ENCODE results near the gene ZNF335. TPM values are rescaled to one million over a fixed set of nuclear protein-coding genes. Genes with fewer than 3 reads are reported as not detected.
A peak's percentile ranks its signal among the peaks of the same experiment; 100 is the strongest.

The ZNF335 gene
- total and polyA plus RNA-seq, 2 of the 13 experiments (the other 11 are each of a cell fraction or from before 2014, with no cell fraction given) = 9.7 to 13.7 TPM

- TF ChIP-seq ZNF75D (CRISPR knock-in tag; IDR thresholded peaks at IDR 0.05; ENCODE audit: borderline replicate concordance) = no peak
- no peak for TF ChIP-seq MAZ (IDR thresholded peaks at IDR 0.05; ENCODE audit: borderline replicate concordance, low read depth, low read length)
- TF ChIP-seq MAZ (CRISPR knock-in tag; IDR thresholded peaks at IDR 0.05; ENCODE audit: low read depth) = no peak
- no peak for TF ChIP-seq ZNF207 (IDR thresholded peaks at IDR 0.05; ENCODE audit: borderline replicate concordance)
- TF ChIP-seq TEF (CRISPR knock-in tag; IDR thresholded peaks at IDR 0.05) = no peak
- no peak for TF ChIP-seq NFRKB (IDR thresholded peaks at IDR 0.05)
- no peak for TF ChIP-seq ZKSCAN8 (CRISPR knock-in tag; IDR thresholded peaks at IDR 0.05; ENCODE audit: borderline replicate concordance)
- no peak for TF ChIP-seq SP2 (CRISPR knock-in tag; IDR thresholded peaks at IDR 0.05)
- TF ChIP-seq SALL2 (CRISPR knock-in tag; IDR thresholded peaks at IDR 0.05) = no peak
- no peak for TF ChIP-seq CENPX (CRISPR knock-in tag; IDR thresholded peaks at IDR 0.05)
- TF ChIP-seq ZNF20 (CRISPR knock-in tag; IDR thresholded peaks at IDR 0.05) = no peak
- no peak for TF ChIP-seq MBNL3 (CRISPR knock-in tag; conservative IDR thresholded peaks at IDR 0.05)
- no peak for TF ChIP-seq ZBTB46 (CRISPR knock-in tag; IDR thresholded peaks at IDR 0.05; ENCODE audit: borderline replicate concordance)
- TF ChIP-seq RBM22 (optimal IDR thresholded peaks at IDR 0.05; ENCODE audit: low read length) = no peak
- no peak for TF ChIP-seq ELF3 (CRISPR knock-in tag; IDR thresholded peaks at IDR 0.05)
- TF ChIP-seq ZNF749 (CRISPR knock-in tag; IDR thresholded peaks at IDR 0.05; ENCODE audit: borderline replicate concordance) = no peak
- no peak for TF ChIP-seq IRX3 (CRISPR knock-in tag; IDR thresholded peaks at IDR 0.05; ENCODE audit: borderline replicate concordance, low read depth)
- TF ChIP-seq ZNF33A (CRISPR knock-in tag; IDR thresholded peaks at IDR 0.05; ENCODE audit: borderline replicate concordance) = no peak
- no peak for TF ChIP-seq ZNF24 (IDR thresholded peaks at IDR 0.05)
- TF ChIP-seq ZNF235 (CRISPR knock-in tag; IDR thresholded peaks at IDR 0.05; ENCODE audit: borderline replicate concordance) = no peak
- no peak for TF ChIP-seq ZNF205 (CRISPR knock-in tag; IDR thresholded peaks at IDR 0.05)
- no peak for TF ChIP-seq ZNF30 (CRISPR knock-in tag; IDR thresholded peaks at IDR 0.05)
- TF ChIP-seq ZSCAN21 (CRISPR knock-in tag; IDR thresholded peaks at IDR 0.05; ENCODE audit: borderline replicate concordance) = no peak
- TF ChIP-seq NR3C1 (CRISPR knock-in tag; IDR thresholded peaks at IDR 0.05) = 0 out of 2 replicates have a peak, but pooled peaks have one; percentile 32
- TF ChIP-seq HIC2 (CRISPR knock-in tag; IDR thresholded peaks at IDR 0.05; ENCODE audit: low read depth) = no peak
- TF ChIP-seq SIN3A (IDR thresholded peaks at IDR 0.05; ENCODE audit: borderline replicate concordance, low read depth, low read length) = no peak
- 0 out of 2 replicates have a peak, but pooled peaks have one; percentile 22 for TF ChIP-seq EEA1 (CRISPR knock-in tag; IDR thresholded peaks at IDR 0.05; ENCODE audit: borderline replicate concordance)
- no peak for TF ChIP-seq SYNCRIP (IDR thresholded peaks at IDR 0.05; ENCODE audit: insufficient read depth, low read depth, low read length)
Measured at GRCh38 chr20:45947110-45947866, 24.7 kb downstream of the ZNF335 start (continued).

All from HepG2 (cell line).